NK-92 (cell line): ENCODE data around the gene PTPRT.

Experiments used
- DNase-seq: peaks from one replicate; lab custom pipeline; 2025; ENCODE audit not compliant: unreplicated experiment; lab: John Stamatoyannopoulos, UW

The PTPRT gene

DNA sequence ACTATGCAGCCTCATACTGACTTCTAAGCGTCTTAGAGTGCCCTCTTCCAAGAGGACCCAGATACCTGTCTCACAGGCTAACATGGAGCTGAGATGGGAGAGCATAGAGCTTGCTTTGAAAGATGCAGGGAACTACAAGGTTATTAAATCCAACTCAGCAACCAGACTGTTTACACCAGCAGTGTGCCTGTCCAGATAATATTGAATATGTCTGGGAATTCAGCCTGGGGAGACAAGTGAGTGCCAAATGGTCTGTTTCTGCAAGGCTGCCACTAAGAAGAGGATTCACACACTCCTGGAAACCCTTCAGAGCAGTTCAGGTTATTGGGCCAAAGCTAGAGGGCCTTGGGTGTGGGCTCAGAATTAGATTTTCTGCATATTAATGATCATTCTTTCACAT lies 547.8 kb downstream of the PTPRT start:
- no peak for DNase-seq

- DNase-seq, result no peak
Observed at GRCh38 chr20:42639140-42639539, 550.6 kb downstream of the PTPRT start.

DNA sequence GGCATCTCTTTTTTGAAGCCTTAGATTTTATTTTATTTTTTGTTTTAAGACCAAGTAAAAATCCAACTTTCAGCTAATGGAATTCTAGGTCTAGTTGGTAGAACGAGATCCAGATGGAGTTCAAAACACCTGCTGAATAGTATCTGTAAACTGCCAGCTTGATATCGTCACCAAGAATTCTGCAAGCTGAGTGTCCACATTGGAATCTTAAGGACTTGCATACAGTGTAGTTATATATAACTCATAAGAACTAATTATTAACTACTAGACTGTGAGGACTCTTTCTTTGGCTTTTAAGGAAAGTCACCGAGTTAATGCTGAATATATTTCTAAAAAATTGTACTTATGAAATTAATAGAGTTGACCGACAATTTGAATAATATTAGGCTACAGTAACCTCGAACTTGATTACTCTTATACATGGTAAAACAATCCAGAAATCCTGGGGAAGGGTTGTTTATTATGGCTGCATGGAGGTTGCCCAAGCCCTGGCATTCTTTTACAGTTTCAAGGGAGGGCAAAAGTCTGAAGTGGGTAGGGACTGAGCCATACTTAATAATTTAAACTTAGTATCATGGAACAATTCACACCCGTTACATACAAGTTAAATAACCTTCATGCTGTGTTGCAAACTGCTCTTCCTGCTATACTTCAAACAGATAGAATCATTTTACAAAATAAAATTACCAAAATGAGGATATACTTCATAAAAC lies 553.9 kb downstream of the PTPRT start:
- DNase-seq, result no peak

DNA sequence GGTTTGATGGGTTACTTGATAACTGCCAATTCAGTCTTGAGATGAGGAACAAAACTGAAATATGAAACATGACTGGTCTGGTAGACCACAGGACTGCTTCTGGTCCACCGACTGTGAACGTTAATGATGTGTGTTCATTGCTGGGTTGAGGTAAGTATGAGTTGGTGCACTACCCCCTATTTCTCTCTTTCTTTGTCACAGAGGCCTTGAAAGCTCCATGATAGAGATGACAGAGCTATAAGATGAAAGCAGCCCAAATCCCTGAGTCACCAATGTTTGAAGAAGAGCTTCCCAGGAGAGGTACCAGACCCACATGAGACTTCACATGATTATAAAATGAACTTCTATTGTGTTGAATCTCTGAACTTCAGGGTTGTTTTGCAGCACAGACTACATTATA lies 555.5 kb downstream of the PTPRT start:
- DNase-seq, result no peak

GRCh38 chr20:42628683-42629082 lies 561.0 kb downstream of the PTPRT start:
- DNase-seq, result no peak

DNA sequence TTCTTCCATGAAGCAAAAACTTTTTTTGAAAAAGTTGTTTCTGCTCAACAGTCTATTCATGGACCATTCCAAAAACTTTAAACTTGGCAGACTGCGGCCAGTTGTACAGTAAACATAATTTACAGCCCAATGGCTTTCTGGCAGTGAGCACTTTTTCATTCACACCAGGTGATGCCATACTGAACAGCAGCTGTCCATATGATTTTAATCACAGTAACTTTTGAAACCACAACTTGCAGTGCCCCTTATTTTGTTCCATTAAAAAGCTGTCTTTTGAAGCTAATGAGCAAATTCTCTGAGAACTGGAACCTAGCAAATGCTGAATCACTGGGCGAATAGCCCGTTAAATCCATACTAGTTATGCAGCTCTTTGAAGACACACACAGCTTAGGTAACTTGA lies 576.6 kb downstream of the PTPRT start:
- no peak for DNase-seq

- no peak for DNase-seq
Observed at GRCh38 chr20:42611889-42612837, 577.5 kb downstream of the PTPRT start.

DNA sequence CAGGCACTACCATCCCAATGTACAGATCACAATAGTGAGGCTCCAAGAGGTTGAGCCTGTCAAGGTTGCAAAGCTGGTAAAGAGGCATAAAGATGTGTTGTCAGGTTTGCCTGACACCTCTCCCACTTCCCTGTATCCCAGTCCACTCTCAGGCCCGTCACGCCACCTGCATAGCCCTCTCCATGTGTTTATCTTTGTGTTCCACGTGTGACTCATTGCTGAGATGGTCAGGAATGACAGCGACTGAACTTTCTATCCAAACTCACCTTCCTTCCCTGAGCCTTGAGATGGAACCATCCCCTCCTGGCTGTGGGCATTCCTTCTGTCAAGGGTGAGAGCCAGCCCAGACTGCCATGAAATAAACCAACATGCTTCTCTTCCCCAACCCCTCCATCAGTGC lies 578.3 kb downstream of the PTPRT start:
- no peak for DNase-seq

DNA sequence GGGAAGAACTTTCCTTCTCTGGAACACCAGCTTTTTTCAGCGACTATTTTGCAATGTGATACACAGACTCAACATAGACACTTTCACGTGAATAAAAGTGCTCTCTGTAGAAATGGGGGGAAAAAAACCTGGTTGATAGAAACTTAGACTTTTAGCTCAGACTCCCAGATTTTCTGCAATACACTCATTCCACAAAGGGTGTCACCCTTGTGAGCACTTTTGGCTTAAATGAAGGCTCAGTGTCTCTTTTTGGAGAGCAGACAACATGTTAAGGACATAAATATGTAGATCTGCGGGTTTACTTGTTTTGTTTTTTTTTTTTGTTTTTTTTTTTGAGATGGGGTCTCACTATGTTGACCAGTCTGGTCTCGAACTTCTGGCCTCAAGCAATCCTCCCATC lies 579.6 kb downstream of the PTPRT start:
- no peak for DNase-seq

- no peak for DNase-seq
Observed at GRCh38 chr20:42609618-42610017, 580.1 kb downstream of the PTPRT start.

GRCh38 chr20:42604998-42605956 lies 584.4 kb downstream of the PTPRT start:
- DNase-seq, result no peak

- DNase-seq, result no peak
Observed at GRCh38 chr20:42603655-42604054, 586.1 kb downstream of the PTPRT start.

GRCh38 chr20:42598581-42598980 lies 591.1 kb downstream of the PTPRT start:
- no peak for DNase-seq

GRCh38 chr20:42595625-42596024 lies 594.1 kb downstream of the PTPRT start:
- no peak for DNase-seq

GRCh38 chr20:42594659-42595058 lies 595.0 kb downstream of the PTPRT start:
- no peak for DNase-seq

GRCh38 chr20:42594011-42594410 lies 595.7 kb downstream of the PTPRT start:
- DNase-seq, result no peak

- no peak for DNase-seq
Observed at GRCh38 chr20:42589976-42590639, 599.6 kb downstream of the PTPRT start.

- DNase-seq, result no peak
Observed at GRCh38 chr20:42588847-42589246, 600.9 kb downstream of the PTPRT start.

DNA sequence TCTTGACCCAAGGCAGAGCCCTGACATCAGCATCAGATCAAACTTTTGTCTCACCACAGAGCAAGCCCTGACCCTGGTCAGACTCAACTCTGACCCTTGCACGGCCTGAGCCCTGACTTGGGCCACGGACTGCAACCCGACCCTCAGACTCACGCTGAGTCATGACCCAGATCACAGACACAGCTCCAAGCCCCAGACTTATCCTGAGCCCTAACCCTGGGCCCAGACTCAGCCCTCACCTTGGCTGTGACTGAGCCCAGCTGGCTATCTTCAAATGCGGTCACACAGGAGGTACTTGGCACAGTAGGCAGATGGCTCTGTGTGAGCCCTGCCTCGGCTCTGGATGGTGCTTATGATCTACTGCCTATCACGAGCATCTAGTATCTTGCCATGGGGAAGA lies 602.3 kb downstream of the PTPRT start:
- DNase-seq, result no peak

DNA sequence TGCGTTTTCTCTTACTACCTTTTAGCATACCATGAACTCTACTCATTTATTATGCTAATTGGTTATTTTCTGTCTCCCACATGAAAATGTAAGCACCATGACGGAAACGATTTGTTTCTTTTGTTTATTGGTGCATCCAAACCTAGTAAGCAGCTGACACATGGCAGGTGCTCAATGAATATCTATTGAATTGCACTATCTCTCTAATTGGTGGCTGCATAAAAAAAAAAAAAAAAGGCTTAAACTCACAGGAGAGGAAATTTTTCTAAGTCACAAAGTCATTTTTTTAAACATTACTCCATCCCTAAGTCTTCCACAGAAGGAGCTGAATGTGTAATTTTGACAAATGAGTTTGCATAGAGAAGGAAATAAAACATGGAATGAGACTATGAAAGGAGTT lies 608.4 kb downstream of the PTPRT start:
- DNase-seq, result no peak

GRCh38 chr20:42576167-42576566 lies 613.5 kb downstream of the PTPRT start:
- DNase-seq, result no peak
